ENCODE data around the gene SLC22A25.

The SLC22A25 gene

DNA sequence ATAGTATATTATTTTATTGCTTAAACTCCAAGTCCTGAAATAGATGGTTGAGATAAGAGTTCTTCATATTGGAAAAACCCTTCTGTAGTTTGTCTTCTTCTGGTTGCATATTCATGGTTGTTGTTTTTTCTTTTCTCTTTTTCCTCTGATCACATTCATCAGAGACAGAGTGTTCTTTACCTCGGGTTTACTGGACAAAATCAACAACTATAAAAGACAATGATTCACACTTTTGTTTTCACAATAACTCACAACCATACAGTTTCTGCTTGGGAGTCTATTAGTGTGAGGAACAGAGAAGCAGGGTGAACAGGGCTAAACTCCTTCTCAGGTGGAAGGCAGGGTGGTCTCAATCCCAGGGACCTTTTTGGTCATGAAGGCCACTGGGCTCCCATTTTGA is 2.6 kb upstream of the SLC22A25 start:
- in situ Hi-C loops (cut with MboI; ENCODE audit: low sequenced_read_pairs, unreplicated experiment) = no loop called here
- DNase-seq (ENCODE audit: low spot score) = no peak

DNA sequence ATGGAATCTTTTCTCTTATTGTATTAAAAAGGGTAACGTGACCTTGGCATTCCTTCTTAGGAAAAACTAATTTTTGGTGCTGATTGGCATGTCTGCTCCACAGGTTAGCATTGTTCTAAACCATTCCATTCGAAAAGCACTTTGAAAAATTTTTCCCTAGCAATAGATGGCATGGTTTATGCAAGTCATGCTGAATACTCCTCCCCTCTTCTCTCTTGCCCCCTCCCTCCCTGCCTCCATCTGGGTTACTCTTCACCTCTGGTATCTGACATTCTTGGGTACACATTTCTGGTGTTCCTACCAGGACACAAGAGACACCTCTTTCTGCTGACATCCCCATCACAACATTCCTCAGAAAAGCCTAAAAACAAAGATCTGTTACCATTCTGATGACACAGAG is 1.5 kb upstream of the SLC22A25 start:
- in situ Hi-C loops (cut with MboI; ENCODE audit: low sequenced_read_pairs, unreplicated experiment) = no loop called here
- TF ChIP-seq, protein P1, sequence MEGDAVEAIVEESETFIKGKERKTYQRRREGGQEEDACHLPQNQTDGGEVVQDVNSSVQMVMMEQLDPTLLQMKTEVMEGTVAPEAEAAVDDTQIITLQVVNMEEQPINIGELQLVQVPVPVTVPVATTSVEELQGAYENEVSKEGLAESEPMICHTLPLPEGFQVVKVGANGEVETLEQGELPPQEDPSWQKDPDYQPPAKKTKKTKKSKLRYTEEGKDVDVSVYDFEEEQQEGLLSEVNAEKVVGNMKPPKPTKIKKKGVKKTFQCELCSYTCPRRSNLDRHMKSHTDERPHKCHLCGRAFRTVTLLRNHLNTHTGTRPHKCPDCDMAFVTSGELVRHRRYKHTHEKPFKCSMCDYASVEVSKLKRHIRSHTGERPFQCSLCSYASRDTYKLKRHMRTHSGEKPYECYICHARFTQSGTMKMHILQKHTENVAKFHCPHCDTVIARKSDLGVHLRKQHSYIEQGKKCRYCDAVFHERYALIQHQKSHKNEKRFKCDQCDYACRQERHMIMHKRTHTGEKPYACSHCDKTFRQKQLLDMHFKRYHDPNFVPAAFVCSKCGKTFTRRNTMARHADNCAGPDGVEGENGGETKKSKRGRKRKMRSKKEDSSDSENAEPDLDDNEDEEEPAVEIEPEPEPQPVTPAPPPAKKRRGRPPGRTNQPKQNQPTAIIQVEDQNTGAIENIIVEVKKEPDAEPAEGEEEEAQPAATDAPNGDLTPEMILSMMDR (IDR thresholded peaks at IDR 0.05; ENCODE audit: borderline replicate concordance, control extremely low read depth, extremely low read depth, insufficient read depth, missing control alignments) = no peak
- no peak for DNase-seq (ENCODE audit: low spot score)

More for the DNA sequence above, 2.6 kb upstream of the SLC22A25 start:
- TF ChIP-seq, protein P1 (IDR thresholded peaks at IDR 0.05; ENCODE audit: borderline replicate concordance, control extremely low read depth, extremely low read depth, insufficient read depth, missing control alignments) = no peak

DNA sequence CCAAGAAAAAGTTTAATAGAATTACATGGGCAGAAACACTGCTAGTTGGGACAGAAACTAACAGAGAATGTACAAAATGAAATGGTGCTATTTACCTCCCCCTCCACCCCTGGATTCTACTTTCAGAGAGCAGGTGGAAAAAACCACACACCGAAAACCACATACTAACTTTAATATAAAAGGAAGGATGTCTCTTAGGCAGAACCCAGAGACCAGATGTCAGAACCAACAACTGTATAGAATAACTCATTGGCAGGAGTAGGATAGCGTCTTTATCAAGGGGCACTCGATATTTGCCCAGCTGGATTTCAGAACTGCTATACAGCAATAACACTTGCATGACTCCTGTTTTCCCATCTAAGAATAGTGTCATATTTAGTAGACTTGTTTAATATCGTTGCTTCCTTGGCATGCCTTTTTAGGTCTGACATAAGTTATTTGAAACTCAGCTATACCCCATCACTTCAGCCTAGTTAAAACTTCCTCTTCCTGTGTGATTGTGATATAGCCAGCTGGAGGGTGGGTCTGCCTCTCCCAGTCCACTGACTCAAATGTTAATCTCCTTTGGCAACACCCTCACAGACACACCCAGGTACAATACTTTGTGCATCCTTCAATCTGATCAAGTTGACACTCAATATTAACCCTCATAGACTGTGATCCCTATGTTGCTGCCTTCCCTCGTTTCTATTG is 1.2 kb downstream of the SLC22A25 start:
- DNase-seq (ENCODE audit: low spot score) = no peak
- TF ChIP-seq, protein P1 (IDR thresholded peaks at IDR 0.05; ENCODE audit: borderline replicate concordance, control extremely low read depth, extremely low read depth, insufficient read depth, missing control alignments) = no peak
- in situ Hi-C loops (cut with MboI; ENCODE audit: low sequenced_read_pairs, unreplicated experiment) = no loop called here

DNA sequence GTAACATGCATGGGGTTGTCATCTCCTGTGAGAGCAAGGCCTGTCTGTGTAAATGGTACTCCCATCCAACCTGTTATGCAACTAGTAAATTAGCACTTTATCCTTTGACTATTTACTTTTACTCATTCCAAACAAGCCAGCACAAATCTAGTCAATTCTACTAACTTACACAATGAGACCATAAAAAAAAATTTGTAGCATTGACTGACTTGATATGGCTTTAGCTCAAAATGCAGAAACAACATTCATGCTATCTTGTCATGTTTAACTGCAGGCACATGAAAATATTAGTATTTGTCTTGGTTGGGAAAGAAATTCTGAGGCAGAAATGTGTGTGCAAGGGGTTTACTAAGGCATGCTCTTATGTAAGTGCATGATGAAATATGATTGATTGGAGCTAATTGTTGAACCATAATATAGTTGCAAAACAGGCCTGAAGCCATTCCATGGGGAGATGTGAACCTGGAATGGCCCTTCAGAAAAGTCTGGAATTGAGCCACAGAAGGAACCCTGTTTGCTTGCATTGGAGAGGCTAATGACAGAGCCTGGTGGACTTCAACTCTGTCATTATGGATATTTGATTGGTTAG is 2.5 kb downstream of the SLC22A25 start:
- in situ Hi-C loops (cut with MboI; ENCODE audit: low sequenced_read_pairs, unreplicated experiment) = no loop called here
- TF ChIP-seq, protein P1 (IDR thresholded peaks at IDR 0.05; ENCODE audit: borderline replicate concordance, control extremely low read depth, extremely low read depth, insufficient read depth, missing control alignments) = no peak
- DNase-seq (ENCODE audit: low spot score) = no peak

DNA sequence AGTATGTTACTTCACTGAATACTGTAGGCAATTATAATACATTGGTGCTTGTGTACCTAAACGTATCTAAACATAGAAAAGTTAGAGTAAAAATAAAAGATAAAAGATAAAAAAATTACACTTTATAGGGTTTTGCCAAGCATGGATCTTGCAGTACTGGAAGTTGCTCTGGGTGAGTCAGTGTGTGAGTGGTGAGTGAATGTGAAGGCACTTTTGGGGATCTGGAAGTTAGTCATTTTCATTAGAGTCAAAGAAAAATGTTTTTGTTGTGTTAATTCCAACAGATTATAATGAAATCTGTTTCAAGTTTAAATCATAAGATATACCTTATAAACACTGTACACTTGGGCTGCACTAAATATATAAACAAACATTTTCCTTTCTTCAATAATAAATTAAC is 3.3 kb downstream of the SLC22A25 start:
- no peak for DNase-seq (ENCODE audit: low spot score)
- TF ChIP-seq, protein P1 (IDR thresholded peaks at IDR 0.05; ENCODE audit: borderline replicate concordance, control extremely low read depth, extremely low read depth, insufficient read depth, missing control alignments) = no peak
- in situ Hi-C loops (cut with MboI; ENCODE audit: low sequenced_read_pairs, unreplicated experiment) = no loop called here

DNA sequence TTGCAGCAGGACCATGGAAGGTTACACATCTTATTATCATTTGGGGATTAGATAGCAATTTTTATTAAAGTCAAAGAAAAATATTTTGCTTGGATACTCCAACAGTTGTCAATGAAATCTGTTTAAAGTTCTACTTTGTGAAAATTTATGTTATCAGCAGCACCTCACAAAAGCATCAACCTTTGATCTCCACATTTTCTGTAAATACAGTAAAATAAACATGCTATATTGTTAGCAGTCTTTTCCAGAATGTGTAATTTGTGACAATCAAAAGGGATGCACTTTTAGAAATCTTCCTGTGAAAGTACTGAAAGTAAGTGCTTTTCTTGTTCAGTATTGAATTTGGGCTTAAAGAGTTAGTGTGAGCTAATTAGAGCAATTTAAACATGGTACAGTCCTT is 4.1 kb downstream of the SLC22A25 start:
- in situ Hi-C loops (cut with MboI; ENCODE audit: low sequenced_read_pairs, unreplicated experiment) = no loop called here
- DNase-seq (ENCODE audit: low spot score) = no peak
- TF ChIP-seq, protein P1 (IDR thresholded peaks at IDR 0.05; ENCODE audit: borderline replicate concordance, control extremely low read depth, extremely low read depth, insufficient read depth, missing control alignments) = no peak
